GM13977 (cell line): ENCODE results near the gene LMTK2.

Experiments used
- DNase-seq: peaks from one replicate; pipeline ENCODE4 v3.0.0; 2012; ENCODE audit warnings: low spot score
- CTCF ChIP-seq: IDR thresholded peaks from 2 replicates; pipeline ENCODE4 v1.5.1; 2012; ENCODE audit warnings: mild to moderate bottlenecking, control low read depth; ENCODE audit not compliant: insufficient read depth; ENCODE audit errors: extremely low read depth, missing control alignments
- in situ Hi-C: fragments of 300-500 bp; cut with MboI; formaldehyde crosslinking; loops from one replicate; pipeline ENCODE4 v1.12.0; 2022; ENCODE audit warnings: low sequenced_read_pairs, low pct_unique_long_range_greater_than_20kb, mixed read lengths, inconsistent platforms; ENCODE audit not compliant: unreplicated experiment

Gene LMTK2

GRCh38 chr7:98187138-98187502 lies 80.5 kb downstream of the LMTK2 start:
- in situ Hi-C loops: no loop called here
- TF ChIP-seq CTCF: no peak
- no peak for DNase-seq

- TF ChIP-seq CTCF: no peak
- no peak for DNase-seq
- in situ Hi-C loops: no loop called here
These were observed 82.9 kb downstream of the LMTK2 start for GRCh38 chr7:98189559-98189958.

- DNase-seq: no peak
- no peak for TF ChIP-seq CTCF
- in situ Hi-C loops: no loop called here
These were observed 85.2 kb downstream of the LMTK2 start for GRCh38 chr7:98191668-98192431.

GRCh38 chr7:98192781-98193457 lies 86.3 kb downstream of the LMTK2 start:
- in situ Hi-C loops: no loop called here
- DNase-seq: no peak
- no peak for TF ChIP-seq CTCF

GRCh38 chr7:98193474-98194180 lies 87.0 kb downstream of the LMTK2 start:
- DNase-seq: no peak
- in situ Hi-C loops: no loop called here
- TF ChIP-seq CTCF: no peak

- TF ChIP-seq CTCF: no peak
- in situ Hi-C loops: no loop called here
- DNase-seq: no peak
These were observed 87.5 kb downstream of the LMTK2 start for GRCh38 chr7:98194186-98194585.
